Small intestine (tissue), 7 donors: ENCODE measurements around the gene LOXL1. TPM values are rescaled to one million over a fixed set of nuclear protein-coding genes. Genes with fewer than 3 reads are reported as not detected.

ENCODE experiments used
- DNase-seq, 2 donors: peaks; one replicate each; pipeline versions ENCODE4 v3.0.0 to v3.0.0-alpha.2; 2013
- FAIRE-seq: peaks from 2 replicates; lab custom pipeline; 2012; peaks lifted over from hg19 to GRCh38; lab: Jason Lieb, UNC
- H3K27ac ChIP-seq, 3 donors: one replicate each; pipeline ENCODE4 v1.5.1; 2013; ENCODE audit warnings: low read length in 2 of 3, mild to moderate bottlenecking in 2 of 3, control low read depth in 1 of 3, inconsistent platforms in 1 of 3, low read depth in 1 of 3, moderate library complexity in 1 of 3
- H3K27me3 ChIP-seq, 3 donors: one replicate each; pipeline ENCODE4 v1.6.1; 2013; ENCODE audit warnings: low read length in 3 of 3, inconsistent platforms in 1 of 3; ENCODE audit not compliant: control insufficient read depth in 3 of 3, insufficient read depth in 3 of 3
- H3K36me3 ChIP-seq, 3 donors: one replicate each; pipeline ENCODE4 v1.6.1; 2013; ENCODE audit warnings: low read length in 3 of 3, inconsistent platforms in 1 of 3, low read depth in 1 of 3, mild to moderate bottlenecking in 1 of 3, moderate library complexity in 1 of 3; ENCODE audit not compliant: control insufficient read depth in 3 of 3, insufficient read depth in 2 of 3
- H3K4me1 ChIP-seq, 3 donors: one replicate each; pipeline ENCODE4 v1.6.1; 2013; ENCODE audit warnings: low read length in 2 of 3, inconsistent platforms in 1 of 3, low read depth in 1 of 3, mild to moderate bottlenecking in 1 of 3, moderate library complexity in 1 of 3; ENCODE audit not compliant: control insufficient read depth in 3 of 3, insufficient read depth in 2 of 3
- H3K4me3 ChIP-seq, 3 donors: one replicate each; pipeline ENCODE4 v1.5.1; 2013; ENCODE audit warnings: low read length in 3 of 3, control low read depth in 1 of 3, inconsistent platforms in 1 of 3, low read depth in 1 of 3, mild to moderate bottlenecking in 1 of 3, moderate library complexity in 1 of 3
- H3K9me3 ChIP-seq, 2 donors: one replicate each; pipeline ENCODE4 v1.6.1; 2013; ENCODE audit warnings: low read depth in 1 of 2, low read length in 1 of 2; ENCODE audit not compliant: control insufficient read depth in 2 of 2, insufficient read depth in 1 of 2
- WGBS, 3 donors: extraction: QIAGEN DNeasy Blood & Tissue Kit; methylation state at CpG; one replicate each; pipeline ENCODE4 v1.1.7; 2013; 5-methylcytosine and 5-hydroxymethylcytosine counted together
- polyA plus RNA-seq, 4 donors: library from polyadenylated mRNA; stranded (reverse) in 3 of 4; unstranded in 1 of 4; fragments of 200-250 nt in 3 of 4; fragments of 120-200 nt in 1 of 4; gene quantifications; one replicate each; pipeline versions ENCODE4 v1.2.1 to v1.2.3, GENCODE V29; 2013
- donor health status: healthy with polysubstance abuse.
- donor health status: control.
- donor health status: control.
- donor health status: Bipolar disorder and iron deficiency.
- donor health status: healthy.

LOXL1 gene
- polyA plus RNA-seq, 4 donors: 2.2 to 7.2 (median 4.9) TPM

DNA sequence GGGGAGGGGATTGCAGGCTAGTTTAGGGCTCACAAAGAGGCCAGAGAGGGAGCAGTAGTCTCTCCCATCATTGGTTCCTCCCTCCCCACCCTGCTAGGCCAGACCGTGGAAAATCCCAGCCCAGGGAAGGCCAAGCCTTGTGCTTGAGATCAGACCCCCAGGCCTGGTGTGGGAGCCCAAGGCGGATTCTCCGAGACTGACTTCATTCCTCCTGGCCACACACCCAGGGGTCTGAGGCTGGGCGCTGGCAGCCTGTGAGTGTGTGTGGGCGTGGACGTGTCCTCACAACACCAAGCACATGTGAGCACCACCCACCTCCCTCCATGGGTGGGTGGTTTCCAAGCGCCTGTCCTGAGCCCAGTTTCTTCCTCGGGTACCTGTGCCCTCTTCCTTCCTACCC, 4.1 kb downstream of the LOXL1 start:
- Histone ChIP-seq H3K27ac (peak overlapping the region in 1 of 3 donors; percentile 27), H3K27me3 (peaks cover 0 to 5% (median 0%) of the 10 kb centered on the region in 3 donors), H3K4me3 (no peak overlapping the region), H3K9me3 (no peaks in the 10 kb centered on the region), H3K4me1 (peaks cover 0 to 15% (median 0%) of the 10 kb centered on the region in 3 donors), H3K36me3 (no peaks in the 10 kb centered on the region)
- DNase-seq (no peak), FAIRE-seq (no peak)
- 68 to 84% (median 79%) methylated on average over 6 to 8 of the region's 8 CpGs for WGBS, 3 donors

DNA sequence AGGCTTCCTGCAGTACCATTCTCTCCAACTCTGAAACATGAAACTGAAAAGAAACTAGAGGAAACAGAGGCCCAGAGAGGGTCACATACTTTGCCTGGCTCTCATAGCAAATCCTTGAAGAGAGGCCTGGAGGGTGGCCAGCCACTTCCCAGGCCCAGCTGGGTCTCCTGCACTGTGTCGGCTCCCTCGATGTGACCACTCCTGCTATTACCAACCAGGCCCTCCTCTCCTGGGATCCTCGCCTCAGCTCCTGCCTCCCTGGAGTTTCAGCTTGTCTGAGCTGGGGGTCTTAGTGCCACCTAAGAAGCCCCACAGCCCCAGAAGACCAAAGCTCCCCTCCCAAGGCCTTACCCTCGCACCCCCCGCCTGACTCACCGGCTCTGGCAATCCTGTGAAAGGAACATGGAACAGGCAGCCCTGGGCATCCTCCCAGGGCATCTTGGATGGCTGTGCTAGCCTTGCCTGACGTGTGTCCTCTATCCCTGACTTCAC, 4.6 kb downstream of the LOXL1 start:
- Histone ChIP-seq H3K4me1 (peaks cover 0 to 12% (median 0%) of the 10 kb centered on the region in 3 donors), H3K27me3 (peaks cover 0 to 5% (median 0%) of the 10 kb centered on the region in 3 donors), H3K4me3 (no peak overlapping the region), H3K36me3 (no peaks in the 10 kb centered on the region), H3K9me3 (no peaks in the 10 kb centered on the region), H3K27ac (no peak overlapping the region)
- 77 to 83% (median 78%) methylated on average over 7 of the region's 7 CpGs for WGBS, 3 donors
- no peak for DNase-seq
- FAIRE-seq: no peak

DNA sequence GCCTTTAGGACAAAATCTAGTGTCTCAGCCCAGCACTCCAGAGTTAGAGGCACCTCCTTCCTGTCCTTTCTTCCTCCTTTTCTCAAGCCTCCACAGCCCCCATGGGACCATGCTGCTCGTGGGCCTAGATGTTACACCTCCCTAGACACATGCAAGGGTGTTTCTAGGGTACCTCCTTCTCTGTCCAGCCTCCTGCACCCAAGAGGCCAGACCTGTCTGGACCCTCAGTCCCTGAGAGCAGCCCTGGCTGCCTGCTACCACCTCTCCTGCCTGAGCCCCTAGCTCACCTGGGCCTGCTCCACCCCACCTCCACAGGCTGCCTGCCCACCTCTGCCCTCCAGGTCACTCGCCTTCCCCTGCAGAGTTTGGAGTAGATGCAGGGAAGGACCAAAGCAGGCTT, 5.2 kb downstream of the LOXL1 start:
- Histone ChIP-seq H3K4me3 (no peak overlapping the region), H3K27me3 (peaks cover 0 to 5% (median 0%) of the 10 kb centered on the region in 3 donors), H3K4me1 (peaks cover 0 to 9% (median 0%) of the 10 kb centered on the region in 3 donors), H3K9me3 (no peaks in the 10 kb centered on the region), H3K36me3 (no peaks in the 10 kb centered on the region), H3K27ac (no peak overlapping the region)
- WGBS, 3 donors: 59 to 78% (median 72%) methylated on average over 2 of the region's 2 CpGs
- FAIRE-seq (no peak), DNase-seq (no peak)

DNA sequence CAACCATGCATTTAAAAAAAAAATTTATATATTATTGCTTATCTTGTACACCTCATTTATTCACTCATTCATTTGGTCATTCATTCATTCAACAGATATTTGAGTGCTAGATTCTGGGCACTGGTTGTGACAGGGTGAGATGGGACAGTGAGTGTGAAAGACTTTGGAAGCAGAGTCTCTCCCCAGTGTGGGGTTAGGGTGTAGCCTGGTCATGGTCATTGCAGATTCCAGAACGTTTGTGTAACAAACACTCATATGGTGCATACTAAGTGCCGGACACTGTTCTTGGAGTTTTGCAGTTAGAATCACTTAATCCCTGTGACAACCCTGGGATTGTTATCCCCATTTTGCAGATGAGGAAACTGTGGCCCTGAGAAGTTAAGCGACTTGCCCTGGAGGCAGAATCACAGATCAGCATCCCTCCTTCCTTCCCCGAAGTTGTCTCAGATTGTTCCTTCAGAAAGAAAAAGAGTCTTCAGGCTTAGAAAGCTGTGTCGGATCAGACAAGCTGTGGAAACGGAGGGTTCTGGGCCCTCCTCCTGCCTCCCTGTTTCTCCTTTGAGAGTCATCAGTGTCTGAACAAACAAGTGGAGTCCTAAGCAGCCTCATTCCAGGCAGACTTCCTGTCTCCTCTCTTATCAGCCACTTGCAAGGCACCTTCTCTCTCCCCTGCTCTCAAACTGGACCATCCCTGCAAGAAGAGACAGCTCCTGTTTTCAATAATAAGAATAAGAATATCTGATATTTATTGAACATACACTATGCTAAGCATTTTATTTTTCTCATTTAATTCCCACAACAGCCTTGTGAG, 6.3 kb downstream of the LOXL1 start:
- DNase-seq (no peak), FAIRE-seq (no peak)
- no peak overlapping the region for H3K4me3 ChIP-seq
- 76 to 82% (median 79%) methylated on average over 6 of the region's 6 CpGs for WGBS, 3 donors
- peaks cover 0 to 13% (median 0%) of the 10 kb centered on the region in 3 donors for H3K4me1 ChIP-seq
- no peaks in the 10 kb centered on the region for H3K9me3 ChIP-seq
- H3K27me3 ChIP-seq: peaks cover 0 to 5% (median 0%) of the 10 kb centered on the region in 3 donors
- peaks cover 0 to under 1% (median 0%) of the 10 kb centered on the region in 3 donors for H3K36me3 ChIP-seq
- no peak overlapping the region for H3K27ac ChIP-seq

DNA sequence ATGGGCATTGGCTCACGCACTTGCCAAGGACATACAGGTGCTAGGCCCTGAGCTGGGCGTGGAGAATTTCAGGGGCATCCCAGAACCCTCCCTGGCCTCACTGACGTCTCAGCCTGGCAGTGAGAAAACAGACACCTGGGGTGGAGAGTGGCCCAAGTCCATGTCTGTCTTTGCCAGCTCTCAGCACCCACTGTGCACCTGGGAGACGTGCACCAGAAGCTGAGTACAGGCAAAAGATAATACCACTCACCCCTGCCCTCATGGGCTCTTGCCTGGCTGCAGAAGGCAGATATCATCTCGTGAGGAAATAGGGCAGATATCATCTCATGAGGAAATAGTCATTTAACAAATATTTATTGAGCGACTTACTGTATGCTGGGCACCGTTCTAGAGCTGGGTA, 8.0 kb downstream of the LOXL1 start:
- 12 to 58% (median 36%) methylated on average over 7 of the region's 7 CpGs for WGBS, 3 donors
- Histone ChIP-seq H3K9me3 (no peaks in the 10 kb centered on the region), H3K27me3 (no peaks in the 10 kb centered on the region), H3K4me1 (peaks cover 0 to 8% (median 0%) of the 10 kb centered on the region in 3 donors), H3K27ac (no peak overlapping the region), H3K36me3 (peaks cover 0 to 2% (median 0%) of the 10 kb centered on the region in 3 donors), H3K4me3 (no peak overlapping the region)
- DNase-seq (peak in 1 of 2 donors; percentile 45), FAIRE-seq (no peak)

DNA sequence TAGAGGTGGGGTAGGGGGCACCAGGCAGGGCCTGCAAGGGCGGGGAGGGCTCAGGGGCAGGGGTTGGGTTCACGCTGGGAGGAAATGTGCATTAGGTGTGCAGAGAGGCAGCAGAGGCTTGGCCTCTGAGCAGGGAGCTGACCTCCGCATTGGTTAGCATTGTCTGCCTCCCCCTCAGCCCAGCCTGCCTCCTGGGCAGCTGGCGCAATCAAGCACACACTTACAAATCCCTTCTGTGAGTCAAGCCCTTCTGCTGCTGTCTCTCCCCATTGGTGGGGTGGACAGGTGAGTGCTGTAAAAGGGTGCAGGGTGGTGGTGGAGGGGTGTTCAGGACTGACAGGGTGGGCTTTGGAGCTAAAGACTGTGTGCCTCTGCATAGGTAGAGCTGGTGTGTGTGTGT, 9.3 kb downstream of the LOXL1 start:
- Histone ChIP-seq H3K36me3 (peaks cover 0 to 2% (median 0%) of the 10 kb centered on the region in 3 donors), H3K4me1 (peaks cover 0 to 9% (median 0%) of the 10 kb centered on the region in 3 donors), H3K4me3 (no peak overlapping the region), H3K27ac (no peak overlapping the region), H3K27me3 (no peaks in the 10 kb centered on the region), H3K9me3 (no peaks in the 10 kb centered on the region)
- FAIRE-seq (no peak), DNase-seq (no peak)
- 89 to 93% (median 91%) methylated on average over 4 of the region's 4 CpGs for WGBS, 3 donors

DNA sequence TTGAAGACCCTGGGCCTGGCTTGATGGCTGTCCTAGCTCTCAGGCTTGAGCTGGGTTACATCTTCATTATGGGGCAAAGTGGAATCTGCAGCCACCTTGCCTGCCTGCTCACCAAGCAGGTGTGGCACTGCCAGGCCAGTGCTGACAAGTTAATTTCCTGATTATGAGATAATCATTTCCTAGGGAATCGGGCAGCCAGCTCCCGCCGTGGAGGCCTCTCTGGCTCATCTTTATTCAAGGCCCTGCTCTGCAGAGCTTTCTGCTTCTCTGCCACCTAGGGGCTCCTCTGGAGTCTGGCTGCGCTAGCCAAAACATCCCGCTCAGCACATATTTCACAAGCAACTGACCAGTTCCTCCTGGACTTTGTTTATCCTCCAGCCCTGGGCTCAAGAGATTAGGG, 9.9 kb downstream of the LOXL1 start:
- FAIRE-seq: no peak
- Histone ChIP-seq H3K4me1 (peaks cover 0 to 16% (median 0%) of the 10 kb centered on the region in 3 donors), H3K27ac (no peak overlapping the region), H3K4me3 (no peak overlapping the region), H3K27me3 (no peaks in the 10 kb centered on the region), H3K9me3 (no peaks in the 10 kb centered on the region), H3K36me3 (peaks cover 0 to 2% (median 0%) of the 10 kb centered on the region in 3 donors)
- DNase-seq: peak in 1 of 2 donors; percentile 48
- 33 to 46% (median 33%) methylated on average over 5 of the region's 5 CpGs for WGBS, 3 donors

DNA sequence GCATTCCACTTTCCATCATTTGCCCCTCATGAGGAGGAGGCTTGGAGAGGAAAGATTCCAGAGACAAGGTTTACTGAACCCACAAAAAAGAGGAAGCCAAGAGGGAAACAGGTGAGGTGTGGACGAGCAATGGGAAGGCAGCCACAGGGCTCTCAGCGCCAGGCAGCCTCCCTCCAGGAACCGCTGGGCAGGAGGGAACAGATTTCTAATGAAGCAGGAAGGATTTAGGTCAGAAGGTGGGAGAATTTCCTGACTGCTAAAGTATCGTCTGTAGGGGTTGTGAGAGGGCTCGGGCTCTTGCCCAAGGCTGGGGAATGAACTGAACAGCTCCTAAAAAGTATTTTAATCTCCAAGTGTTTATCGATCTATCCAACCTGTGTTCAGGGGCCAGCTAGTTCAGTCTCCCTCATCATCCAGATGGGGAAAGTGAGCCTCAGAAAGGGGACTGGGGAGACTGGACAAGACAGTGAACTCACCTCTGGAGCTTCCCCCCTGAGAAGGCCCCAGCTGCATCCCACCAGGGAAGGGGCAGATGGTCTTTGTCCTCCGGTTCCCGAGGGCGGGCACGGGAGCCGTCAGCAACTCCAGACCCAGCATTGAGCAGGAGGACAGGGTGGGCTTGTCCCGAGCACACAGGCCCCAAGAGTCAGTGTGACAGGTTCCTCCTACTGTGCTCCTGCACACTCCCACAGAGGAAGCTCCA, 10.5 kb downstream of the LOXL1 start:
- Histone ChIP-seq H3K9me3 (no peaks in the 10 kb centered on the region), H3K27me3 (no peaks in the 10 kb centered on the region), H3K36me3 (peaks cover 0 to 2% (median 0%) of the 10 kb centered on the region in 3 donors), H3K27ac (no peak overlapping the region), H3K4me1 (peaks cover 0 to 18% (median 0%) of the 10 kb centered on the region in 3 donors), H3K4me3 (no peak overlapping the region)
- FAIRE-seq (no peak), DNase-seq (no peak)
- WGBS, 3 donors: 60 to 68% (median 66%) methylated on average over 12 of the region's 12 CpGs
